GM23338 (cell line): ENCODE results near the gene ARHGEF10L. TPM values are rescaled to one million over a fixed set of nuclear protein-coding genes. Genes with fewer than 3 reads are reported as not detected.

Experiments
- ATAC-seq: fragments of 200-7000 bp; cut with Tn5 transposase; 3 replicates; pipeline ENCODE4 v1.9.1; 2020
- DNase-seq: peaks from one replicate; pipeline ENCODE4 v3.0.0-alpha.2; 2015; ENCODE audit warnings: low spot score
- H2AFZ ChIP-seq: fragments of 200-600 bp; sonication (generic); 2 replicates; pipeline ENCODE4 v1.8.0; 2016; ENCODE audit warnings: antibody characterized with exemption, mild to moderate bottlenecking, moderate library complexity
- H3F3A ChIP-seq: fragments of 200-600 bp; sonication (generic); replicated peaks from 2 replicates; pipeline ENCODE4 v1.8.0; 2017; ENCODE audit warnings: antibody characterized with exemption, mixed run types, low read depth
- H3K27ac ChIP-seq: fragments of 200-600 bp; sonication (generic); 2 replicates; pipeline ENCODE4 v1.6.1; 2016; ENCODE audit warnings: low read depth
- H3K27me3 ChIP-seq: fragments of 200-600 bp; sonication (generic); 2 replicates; pipeline ENCODE4 v1.8.0; 2016; ENCODE audit warnings: mild to moderate bottlenecking, mixed run types, moderate library complexity; ENCODE audit not compliant: insufficient read depth
- H3K36me3 ChIP-seq: fragments of 200-600 bp; sonication (generic); 2 replicates; pipeline ENCODE4 v1.8.0; 2016; ENCODE audit warnings: mild to moderate bottlenecking; ENCODE audit not compliant: insufficient read depth
- H3K4me1 ChIP-seq: fragments of 200-600 bp; sonication (generic); 2 replicates; pipeline ENCODE4 v1.8.0; 2016; ENCODE audit warnings: mild to moderate bottlenecking, moderate library complexity; ENCODE audit not compliant: insufficient read depth
- H3K4me2 ChIP-seq: fragments of 200-600 bp; sonication (generic); 2 replicates; pipeline ENCODE4 v1.7.1; 2017; ENCODE audit warnings: mixed run types
- H3K4me3 ChIP-seq: fragments of 200-600 bp; sonication (generic); 2 replicates; pipeline ENCODE4 v1.6.1; 2016; ENCODE audit warnings: mixed run types
- H3K79me2 ChIP-seq: fragments of 200-600 bp; sonication (generic); replicated peaks from 2 replicates; pipeline ENCODE4 v1.8.0; 2017; ENCODE audit warnings: mild to moderate bottlenecking; ENCODE audit not compliant: insufficient read depth
- H3K9me2 ChIP-seq: fragments of 200-600 bp; sonication (generic); 2 replicates; pipeline ENCODE4 v1.8.0; 2017; ENCODE audit not compliant: insufficient read depth
- H4K20me1 ChIP-seq: fragments of 200-600 bp; sonication (generic); replicated peaks from 2 replicates; pipeline ENCODE4 v1.8.0; 2017; ENCODE audit warnings: mild to moderate bottlenecking; ENCODE audit not compliant: insufficient read depth
- H3K27ac Mint-ChIP-seq: 2 replicates; pipeline ENCODE4 v1.8.0; 2020; ENCODE audit warnings: inconsistent platforms, mild to moderate bottlenecking, moderate library complexity, mixed read lengths
- H3K27me3 Mint-ChIP-seq: 3 replicates; pipeline ENCODE4 v1.8.0; 2022; ENCODE audit warnings: low read depth, mild to moderate bottlenecking, moderate library complexity, mixed read lengths, inconsistent platforms; ENCODE audit not compliant: insufficient read depth, poor library complexity
- H3K36me3 Mint-ChIP-seq: 3 replicates; pipeline ENCODE4 v1.8.0; 2021; ENCODE audit warnings: low read depth, mild to moderate bottlenecking, inconsistent platforms, moderate library complexity, mixed read lengths
- H3K4me1 Mint-ChIP-seq: 3 replicates; pipeline ENCODE4 v1.8.0; 2020; ENCODE audit warnings: mild to moderate bottlenecking, inconsistent platforms, mixed read lengths
- H3K4me3 Mint-ChIP-seq: 3 replicates; pipeline ENCODE4 v1.8.0; 2021; ENCODE audit warnings: moderate library complexity, mild to moderate bottlenecking, inconsistent platforms, mixed read lengths
- H3K9me3 Mint-ChIP-seq: 3 replicates; pipeline ENCODE4 v1.8.0; 2020; ENCODE audit warnings: moderate library complexity, mild to moderate bottlenecking, inconsistent platforms, mixed read lengths
- CREB1 ChIP-seq: fragments of 250-450 bp; sonication (Bioruptor Pico); IDR thresholded peaks from 2 replicates; pipeline ENCODE4 v1.5.0; 2020; ENCODE audit warnings: low read depth, mild to moderate bottlenecking, moderate library complexity
- EZH2phosphoT487 ChIP-seq: fragments of 200-600 bp; sonication (generic); IDR thresholded peaks from one replicate; pipeline ENCODE4 v1.8.1; 2018; ENCODE audit warnings: antibody characterized with exemption; ENCODE audit not compliant: unreplicated experiment
- JUNB ChIP-seq: IDR thresholded peaks from one replicate; pipeline ENCODE4 v1.6.1; 2016; ENCODE audit warnings: antibody characterized with exemption; ENCODE audit not compliant: unreplicated experiment
- NANOG ChIP-seq: IDR thresholded peaks from 2 replicates; pipeline ENCODE4 v1.6.1; 2016; ENCODE audit warnings: antibody characterized with exemption, borderline replicate concordance
- POLR2AphosphoS5 ChIP-seq: IDR thresholded peaks from 2 replicates; pipeline ENCODE4 v1.6.1; 2016; ENCODE audit warnings: antibody characterized with exemption, low read depth
- REST ChIP-seq: IDR thresholded peaks from one replicate; pipeline ENCODE4 v1.6.1; 2018; ENCODE audit warnings: antibody characterized with exemption; ENCODE audit not compliant: unreplicated experiment
- STAT1 ChIP-seq: IDR thresholded peaks from one replicate; pipeline ENCODE4 v1.6.1; 2016; ENCODE audit warnings: antibody characterized with exemption; ENCODE audit not compliant: unreplicated experiment
- ZNF114 ChIP-seq: fragments of 250-450 bp; sonication (Bioruptor Pico); IDR thresholded peaks from 2 replicates; pipeline ENCODE4 v1.5.0; 2020; ENCODE audit warnings: mild to moderate bottlenecking, moderate library complexity
- ZNF331 ChIP-seq: fragments of 250-450 bp; sonication (Bioruptor Pico); IDR thresholded peaks from 2 replicates; pipeline ENCODE4 v1.5.0; 2020; ENCODE audit warnings: low read depth, mild to moderate bottlenecking, moderate library complexity
- polyA plus RNA-seq: library from polyadenylated mRNA; unstranded; fragments of >200 nt; fragmentation: Nextera tagmentation; extraction: Ambion mirVana; gene quantifications from 2 replicates; pipeline ENCODE4 v1.2.1, GENCODE V29; 2016
- total RNA-seq: library from RNA; depleted of rRNA; stranded (reverse); fragments of >200 nt; shearing (Covaris generic); gene quantifications from 2 replicates; pipeline ENCODE4 v1.2.3, GENCODE V29; 2014
- TF ChIP-seq, protein P1 (sequence below): fragments of 250-450 bp; sonication (Bioruptor Pico); IDR thresholded peaks from 2 replicates; pipeline ENCODE4 v1.5.0; 2020; ENCODE audit warnings: mild to moderate bottlenecking, moderate library complexity
- TF ChIP-seq, protein P2 (sequence below), 2 experiments: fragments of 200-600 bp in 1 of 2; sonication (generic) in 1 of 2; conservative IDR thresholded peaks; 2 replicates each; pipeline versions ENCODE4 v1.5.1 to v1.6.1; 2016 to 2017; ENCODE audit warnings: antibody characterized with exemption in 2 of 2, low read depth in 2 of 2, mild to moderate bottlenecking in 2 of 2, moderate library complexity in 1 of 2

Gene ARHGEF10L
- total and polyA plus RNA-seq, 2 experiments from 2014 or later: 12.1 to 46.8 TPM

- TF ChIP-seq, protein P1, sequence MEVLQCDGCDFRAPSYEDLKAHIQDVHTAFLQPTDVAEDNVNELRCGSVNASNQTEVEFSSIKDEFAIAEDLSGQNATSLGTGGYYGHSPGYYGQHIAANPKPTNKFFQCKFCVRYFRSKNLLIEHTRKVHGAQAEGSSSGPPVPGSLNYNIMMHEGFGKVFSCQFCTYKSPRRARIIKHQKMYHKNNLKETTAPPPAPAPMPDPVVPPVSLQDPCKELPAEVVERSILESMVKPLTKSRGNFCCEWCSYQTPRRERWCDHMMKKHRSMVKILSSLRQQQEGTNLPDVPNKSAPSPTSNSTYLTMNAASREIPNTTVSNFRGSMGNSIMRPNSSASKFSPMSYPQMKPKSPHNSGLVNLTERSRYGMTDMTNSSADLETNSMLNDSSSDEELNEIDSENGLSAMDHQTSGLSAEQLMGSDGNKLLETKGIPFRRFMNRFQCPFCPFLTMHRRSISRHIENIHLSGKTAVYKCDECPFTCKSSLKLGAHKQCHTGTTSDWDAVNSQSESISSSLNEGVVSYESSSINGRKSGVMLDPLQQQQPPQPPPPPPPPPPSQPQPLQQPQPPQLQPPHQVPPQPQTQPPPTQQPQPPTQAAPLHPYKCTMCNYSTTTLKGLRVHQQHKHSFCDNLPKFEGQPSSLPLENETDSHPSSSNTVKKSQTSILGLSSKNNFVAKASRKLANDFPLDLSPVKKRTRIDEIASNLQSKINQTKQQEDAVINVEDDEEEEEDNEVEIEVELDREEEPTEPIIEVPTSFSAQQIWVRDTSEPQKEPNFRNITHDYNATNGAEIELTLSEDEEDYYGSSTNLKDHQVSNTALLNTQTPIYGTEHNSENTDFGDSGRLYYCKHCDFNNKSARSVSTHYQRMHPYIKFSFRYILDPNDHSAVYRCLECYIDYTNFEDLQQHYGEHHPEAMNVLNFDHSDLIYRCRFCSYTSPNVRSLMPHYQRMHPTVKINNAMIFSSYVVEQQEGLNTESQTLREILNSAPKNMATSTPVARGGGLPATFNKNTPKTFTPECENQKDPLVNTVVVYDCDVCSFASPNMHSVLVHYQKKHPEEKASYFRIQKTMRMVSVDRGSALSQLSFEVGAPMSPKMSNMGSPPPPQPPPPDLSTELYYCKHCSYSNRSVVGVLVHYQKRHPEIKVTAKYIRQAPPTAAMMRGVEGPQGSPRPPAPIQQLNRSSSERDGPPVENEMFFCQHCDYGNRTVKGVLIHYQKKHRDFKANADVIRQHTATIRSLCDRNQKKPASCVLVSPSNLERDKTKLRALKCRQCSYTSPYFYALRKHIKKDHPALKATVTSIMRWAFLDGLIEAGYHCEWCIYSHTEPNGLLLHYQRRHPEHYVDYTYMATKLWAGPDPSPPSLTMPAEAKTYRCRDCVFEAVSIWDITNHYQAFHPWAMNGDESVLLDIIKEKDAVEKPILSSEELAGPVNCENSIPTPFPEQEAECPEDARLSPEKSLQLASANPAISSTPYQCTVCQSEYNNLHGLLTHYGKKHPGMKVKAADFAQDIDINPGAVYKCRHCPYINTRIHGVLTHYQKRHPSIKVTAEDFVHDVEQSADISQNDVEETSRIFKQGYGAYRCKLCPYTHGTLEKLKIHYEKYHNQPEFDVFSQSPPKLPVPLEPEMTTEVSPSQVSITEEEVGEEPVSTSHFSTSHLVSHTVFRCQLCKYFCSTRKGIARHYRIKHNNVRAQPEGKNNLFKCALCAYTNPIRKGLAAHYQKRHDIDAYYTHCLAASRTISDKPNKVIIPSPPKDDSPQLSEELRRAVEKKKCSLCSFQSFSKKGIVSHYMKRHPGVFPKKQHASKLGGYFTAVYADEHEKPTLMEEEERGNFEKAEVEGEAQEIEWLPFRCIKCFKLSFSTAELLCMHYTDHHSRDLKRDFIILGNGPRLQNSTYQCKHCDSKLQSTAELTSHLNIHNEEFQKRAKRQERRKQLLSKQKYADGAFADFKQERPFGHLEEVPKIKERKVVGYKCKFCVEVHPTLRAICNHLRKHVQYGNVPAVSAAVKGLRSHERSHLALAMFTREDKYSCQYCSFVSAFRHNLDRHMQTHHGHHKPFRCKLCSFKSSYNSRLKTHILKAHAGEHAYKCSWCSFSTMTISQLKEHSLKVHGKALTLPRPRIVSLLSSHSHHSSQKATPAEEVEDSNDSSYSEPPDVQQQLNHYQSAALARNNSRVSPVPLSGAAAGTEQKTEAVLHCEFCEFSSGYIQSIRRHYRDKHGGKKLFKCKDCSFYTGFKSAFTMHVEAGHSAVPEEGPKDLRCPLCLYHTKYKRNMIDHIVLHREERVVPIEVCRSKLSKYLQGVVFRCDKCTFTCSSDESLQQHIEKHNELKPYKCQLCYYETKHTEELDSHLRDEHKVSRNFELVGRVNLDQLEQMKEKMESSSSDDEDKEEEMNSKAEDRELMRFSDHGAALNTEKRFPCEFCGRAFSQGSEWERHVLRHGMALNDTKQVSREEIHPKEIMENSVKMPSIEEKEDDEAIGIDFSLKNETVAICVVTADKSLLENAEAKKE: no peak
Measured at GRCh38 chr1:17585266-17585987, 45.9 kb downstream of the ARHGEF10L start (continued).

DNA sequence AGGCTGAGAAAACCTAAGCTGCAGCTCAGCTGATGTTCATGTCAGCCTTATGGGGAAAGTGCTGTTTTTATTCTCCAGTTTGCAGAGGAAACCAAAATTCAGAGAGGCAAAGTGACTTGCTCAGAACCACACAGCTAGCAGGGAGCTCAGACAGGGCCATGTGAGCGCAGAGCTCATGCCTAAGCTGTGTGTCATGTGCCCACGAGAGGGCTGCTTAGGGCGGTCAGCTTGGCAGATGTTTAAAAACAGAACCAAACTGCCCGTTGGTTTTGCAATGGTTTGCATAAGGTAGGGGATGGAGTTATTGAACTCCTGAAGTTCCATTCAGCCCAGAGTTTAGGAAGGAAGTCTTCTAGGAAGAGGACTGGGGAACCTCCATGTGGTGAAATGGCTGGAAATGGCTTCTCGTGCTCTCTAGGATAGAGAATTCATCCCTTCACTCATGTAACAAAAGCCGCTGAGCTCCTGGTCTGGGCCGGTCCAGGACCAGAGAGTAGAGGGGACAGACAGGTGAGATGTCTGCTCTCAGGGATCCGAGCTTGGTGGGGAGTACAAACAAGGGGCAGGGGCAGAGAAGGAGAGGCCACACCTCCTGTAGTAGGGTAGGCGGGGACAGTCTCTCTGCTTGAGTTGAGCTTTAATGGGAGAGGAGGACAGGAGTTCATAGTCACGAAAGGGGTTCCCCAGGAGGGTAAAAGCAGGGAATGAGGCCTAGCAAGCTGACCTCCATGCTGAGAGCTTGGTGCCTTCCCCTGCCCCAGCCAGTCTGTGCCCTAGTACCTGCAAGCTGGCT, 46.9 kb downstream of the ARHGEF10L start:
- Histone ChIP-seq H3K4me1 (peaks cover 47% of the 10 kb centered on the region), H3K27ac (peak overlapping the region; percentile 93), H3K36me3 (0 out of 2 replicates have a peak, but pooled peaks cover 6% of the 10 kb centered on the region), H3K27me3 (no peaks in the 10 kb centered on the region), H3K4me2 (peak overlapping the region; percentile 73), H3F3A (peaks cover 17% of the 10 kb centered on the region), H2AFZ (no peak overlapping the region), H3K79me2 (0 out of 2 replicates have a peak, but pooled peaks cover 3% of the 10 kb centered on the region), H4K20me1 (no peaks in the 10 kb centered on the region; the same call in 1 of the 2 replicates), H3K9me2 (no peaks in the 10 kb centered on the region), H3K4me3 (no peak overlapping the region)
- Mint-ChIP-seq H3K36me3 (peaks cover 35% of the 10 kb centered on the region), H3K9me3 (no peaks in the 10 kb centered on the region), H3K4me3 (no peak overlapping the region; the same call in 2 of the 3 replicates), H3K4me1 (peaks cover 61% of the 10 kb centered on the region), H3K27ac (peak overlapping the region; percentile 60; the same call in 1 of the 2 replicates), H3K27me3 (peaks cover 21% of the 10 kb centered on the region)
- peak; percentile 74 for ATAC-seq
- DNase-seq: peak; percentile 72
- TF ChIP-seq NANOG: no peak
- TF ChIP-seq JUNB: no peak
- TF ChIP-seq REST: no peak
- no peak for TF ChIP-seq ZNF114
- TF ChIP-seq POLR2AphosphoS5: no peak
- no peak for TF ChIP-seq CREB1 (CRISPR knock-in tag)
- TF ChIP-seq ZNF331 (CRISPR knock-in tag): no peak
- TF ChIP-seq, protein P2, sequence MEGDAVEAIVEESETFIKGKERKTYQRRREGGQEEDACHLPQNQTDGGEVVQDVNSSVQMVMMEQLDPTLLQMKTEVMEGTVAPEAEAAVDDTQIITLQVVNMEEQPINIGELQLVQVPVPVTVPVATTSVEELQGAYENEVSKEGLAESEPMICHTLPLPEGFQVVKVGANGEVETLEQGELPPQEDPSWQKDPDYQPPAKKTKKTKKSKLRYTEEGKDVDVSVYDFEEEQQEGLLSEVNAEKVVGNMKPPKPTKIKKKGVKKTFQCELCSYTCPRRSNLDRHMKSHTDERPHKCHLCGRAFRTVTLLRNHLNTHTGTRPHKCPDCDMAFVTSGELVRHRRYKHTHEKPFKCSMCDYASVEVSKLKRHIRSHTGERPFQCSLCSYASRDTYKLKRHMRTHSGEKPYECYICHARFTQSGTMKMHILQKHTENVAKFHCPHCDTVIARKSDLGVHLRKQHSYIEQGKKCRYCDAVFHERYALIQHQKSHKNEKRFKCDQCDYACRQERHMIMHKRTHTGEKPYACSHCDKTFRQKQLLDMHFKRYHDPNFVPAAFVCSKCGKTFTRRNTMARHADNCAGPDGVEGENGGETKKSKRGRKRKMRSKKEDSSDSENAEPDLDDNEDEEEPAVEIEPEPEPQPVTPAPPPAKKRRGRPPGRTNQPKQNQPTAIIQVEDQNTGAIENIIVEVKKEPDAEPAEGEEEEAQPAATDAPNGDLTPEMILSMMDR (conservative IDR thresholded peaks at IDR 0.05; ENCODE audit: low read depth in 2 of 2): no peak
- TF ChIP-seq EZH2phosphoT487: no peak
- TF ChIP-seq STAT1: no peak
